ENCODE results near the gene KHDC4.

Gene KHDC4

DNA sequence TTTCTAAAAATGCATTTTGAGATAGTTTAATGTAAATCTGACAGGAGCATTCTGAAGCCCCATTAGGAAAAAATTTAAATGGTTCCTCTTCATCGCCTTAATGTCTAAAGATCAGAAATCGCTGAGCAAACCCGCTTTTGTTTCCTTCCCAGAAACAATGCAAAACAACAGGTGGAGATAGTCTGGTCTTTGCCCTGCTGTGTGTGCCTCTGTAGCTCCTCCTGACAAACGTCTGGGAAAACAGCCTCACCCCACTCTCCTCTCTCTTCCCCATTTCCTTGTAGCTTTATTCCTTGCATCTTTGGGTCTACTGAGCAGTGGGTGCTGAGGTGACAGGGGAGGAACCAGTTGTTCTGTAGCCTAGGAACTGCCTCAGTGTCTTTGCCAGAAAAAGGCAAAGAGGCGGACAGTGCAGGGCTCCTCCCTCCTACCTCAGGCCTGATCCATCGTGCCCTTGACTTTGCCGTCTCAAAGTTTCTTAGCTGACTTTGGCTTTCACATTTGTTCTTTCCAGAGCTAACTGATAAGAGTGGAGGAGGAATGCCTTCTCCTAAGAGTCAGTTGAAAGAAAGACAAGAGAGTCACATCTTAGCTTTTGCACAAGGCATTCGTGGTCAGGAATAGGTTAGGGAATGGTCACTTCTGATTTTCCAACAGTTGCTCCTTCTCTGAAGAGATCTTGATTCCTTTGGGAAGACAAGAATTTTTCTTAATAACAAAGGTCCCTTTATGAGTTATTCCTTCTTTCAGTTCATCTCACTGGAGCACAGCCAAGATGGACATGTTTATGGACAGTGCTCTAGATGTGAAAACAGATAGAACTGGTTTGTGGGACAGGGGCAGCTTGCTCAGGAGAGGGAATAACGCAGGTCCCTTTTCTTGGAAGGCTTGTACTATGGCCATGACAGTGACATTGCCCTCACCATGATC is 49.9 kb downstream of the KHDC4 start:
- H3K4me3 ChIP-seq (ENCODE audit: low read depth, low read length), result no peak overlapping the region
- no peak for DNase-seq (ENCODE audit: low read depth)
- TF ChIP-seq MYC (IDR thresholded peaks at IDR 0.05; ENCODE audit: low read depth, low read length) (no peak), POLR2A (IDR thresholded peaks at IDR 0.05; ENCODE audit: extremely low read depth, insufficient read length) (no peak)

- no peak overlapping the region for H3K4me3 ChIP-seq (ENCODE audit: low read depth, low read length)
- TF ChIP-seq CTCF (IDR thresholded peaks at IDR 0.05; ENCODE audit: low read depth, low read length) (no peak), MYC (IDR thresholded peaks at IDR 0.05; ENCODE audit: low read depth, low read length) (no peak), POLR2A (IDR thresholded peaks at IDR 0.05; ENCODE audit: extremely low read depth, insufficient read length) (no peak)
- TF ChIP-seq, protein P1, sequence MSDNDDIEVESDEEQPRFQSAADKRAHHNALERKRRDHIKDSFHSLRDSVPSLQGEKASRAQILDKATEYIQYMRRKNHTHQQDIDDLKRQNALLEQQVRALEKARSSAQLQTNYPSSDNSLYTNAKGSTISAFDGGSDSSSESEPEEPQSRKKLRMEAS (IDR thresholded peaks at IDR 0.05; ENCODE audit: low read depth, low read length), result no peak
- DNase-seq (ENCODE audit: low read depth), result no peak
Measured at GRCh38 chr1:155882766-155883165, 51.4 kb downstream of the KHDC4 start.

GRCh38 chr1:155882235-155882634 is 52.0 kb downstream of the KHDC4 start:
- TF ChIP-seq, protein P1 (IDR thresholded peaks at IDR 0.05; ENCODE audit: low read depth, low read length), result no peak
- TF ChIP-seq POLR2A (IDR thresholded peaks at IDR 0.05; ENCODE audit: extremely low read depth, insufficient read length), result no peak
- TF ChIP-seq MYC (IDR thresholded peaks at IDR 0.05; ENCODE audit: low read depth, low read length), result no peak
- no peak for TF ChIP-seq CTCF (IDR thresholded peaks at IDR 0.05; ENCODE audit: low read depth, low read length)
- DNase-seq (ENCODE audit: low read depth), result no peak
- no peak overlapping the region for H3K4me3 ChIP-seq (ENCODE audit: low read depth, low read length)

DNA sequence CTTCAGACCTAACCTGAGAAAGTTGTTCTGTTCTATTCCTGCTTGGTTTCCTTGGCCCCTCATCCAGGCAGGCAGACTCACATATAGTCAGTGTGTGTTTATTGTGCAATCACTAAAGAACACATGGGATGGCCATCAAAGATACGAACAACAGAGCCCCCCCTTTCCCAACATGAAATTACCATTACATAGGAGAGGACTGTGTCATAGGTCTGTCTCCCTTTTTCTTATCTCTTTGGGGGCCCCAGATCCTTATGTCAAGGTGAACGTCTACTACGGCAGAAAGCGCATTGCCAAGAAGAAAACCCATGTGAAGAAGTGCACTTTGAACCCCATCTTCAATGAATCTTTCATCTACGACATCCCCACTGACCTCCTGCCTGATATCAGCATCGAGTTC is 53.3 kb downstream of the KHDC4 start:
- H3K4me3 ChIP-seq (ENCODE audit: low read depth, low read length), result no peak overlapping the region
- DNase-seq (ENCODE audit: low read depth), result no peak
- TF ChIP-seq MYC (IDR thresholded peaks at IDR 0.05; ENCODE audit: low read depth, low read length) (no peak), POLR2A (IDR thresholded peaks at IDR 0.05; ENCODE audit: extremely low read depth, insufficient read length) (no peak)

GRCh38 chr1:155880251-155880650 is 54.0 kb downstream of the KHDC4 start:
- TF ChIP-seq MYC (IDR thresholded peaks at IDR 0.05; ENCODE audit: low read depth, low read length), result no peak
- TF ChIP-seq, protein P1 (IDR thresholded peaks at IDR 0.05; ENCODE audit: low read depth, low read length), result no peak
- no peak overlapping the region for H3K4me3 ChIP-seq (ENCODE audit: low read depth, low read length)
- DNase-seq (ENCODE audit: low read depth), result no peak

GRCh38 chr1:155877945-155878344 is 56.3 kb downstream of the KHDC4 start:
- no peak for DNase-seq (ENCODE audit: low read depth)
- TF ChIP-seq, protein P1 (IDR thresholded peaks at IDR 0.05; ENCODE audit: low read depth, low read length), result no peak
- TF ChIP-seq CTCF (IDR thresholded peaks at IDR 0.05; ENCODE audit: low read depth, low read length), result no peak
- TF ChIP-seq MYC (IDR thresholded peaks at IDR 0.05; ENCODE audit: low read depth, low read length), result no peak
- no peak for TF ChIP-seq POLR2A (IDR thresholded peaks at IDR 0.05; ENCODE audit: extremely low read depth, insufficient read length)
- no peak overlapping the region for H3K4me3 ChIP-seq (ENCODE audit: low read depth, low read length)

GRCh38 chr1:155873860-155874259 is 60.4 kb downstream of the KHDC4 start:
- no peak for TF ChIP-seq CTCF (IDR thresholded peaks at IDR 0.05; ENCODE audit: low read depth, low read length)
- TF ChIP-seq POLR2A (IDR thresholded peaks at IDR 0.05; ENCODE audit: extremely low read depth, insufficient read length), result no peak
- TF ChIP-seq, protein P1 (IDR thresholded peaks at IDR 0.05; ENCODE audit: low read depth, low read length), result no peak
- TF ChIP-seq MYC (IDR thresholded peaks at IDR 0.05; ENCODE audit: low read depth, low read length), result no peak
- H3K4me3 ChIP-seq (ENCODE audit: low read depth, low read length), result no peak overlapping the region
- no peak for DNase-seq (ENCODE audit: low read depth)
